Panc1 (cell line): ENCODE results near the gene TMEM175. TPM values are rescaled to one million over a fixed set of nuclear protein-coding genes. Genes with fewer than 3 reads are reported as not detected.

Experiments used
- ATAC-seq: fragments of 200-7000 bp; cut with Tn5 transposase; 2 replicates; pipeline ENCODE4 v1.9.1; 2020; ENCODE audit warnings: mild to moderate bottlenecking, moderate library complexity
- BruUV-seq: library from RNA; stranded (reverse); fragments of 400-500 nt; replicated peaks from 2 replicates; lab custom pipeline; 2021; lab: Mats Ljungman, UMichigan
- CTCF ChIA-PET: fragments of 300-600 bp; sonication (Branson Sonifier 250); formaldehyde crosslinking; loops from one replicate; lab custom pipeline; 2022; ENCODE audit warnings: antibody characterized with exemption; lab: Charles Lee
- POLR2A ChIA-PET: fragments of 300-600 bp; sonication (Branson Sonifier 250); formaldehyde crosslinking; loops from one replicate; lab custom pipeline; 2022; ENCODE audit warnings: antibody characterized with exemption; lab: Charles Lee
- DNase-seq: peaks from one replicate; pipeline ENCODE4 v3.0.0-alpha.2; 2010; ENCODE audit warnings: low read depth, low spot score
- H3K27ac ChIP-seq: 2 replicates; pipeline ENCODE4 v1.5.1; 2011; ENCODE audit warnings: mild to moderate bottlenecking, low read length, inconsistent platforms
- H3K27me3 ChIP-seq: fragments of 200-500 bp; sonication (Bioruptor generic); 2 replicates; pipeline ENCODE4 v1.6.0; 2014; ENCODE audit warnings: low read length, inconsistent platforms; ENCODE audit not compliant: control insufficient read depth, insufficient read depth
- H3K36me3 ChIP-seq: fragments of 200-500 bp; sonication (Bioruptor generic); 2 replicates; pipeline ENCODE4 v1.5.1; 2014; ENCODE audit warnings: inconsistent platforms, mild to moderate bottlenecking, low read length, moderate library complexity; ENCODE audit not compliant: control insufficient read depth, insufficient read depth
- H3K4me1 ChIP-seq: 2 replicates; pipeline ENCODE4 v1.5.1; 2011; ENCODE audit warnings: inconsistent platforms, mild to moderate bottlenecking, low read length, moderate library complexity; ENCODE audit not compliant: control insufficient read depth, insufficient read depth
- H3K4me3 ChIP-seq, 2 experiments: 2 replicates each; pipeline ENCODE4 v1.5.1; 2011 to 2012; ENCODE audit warnings: low read depth in 2 of 2, low read length in 2 of 2, mild to moderate bottlenecking in 2 of 2, inconsistent platforms in 1 of 2, moderate library complexity in 1 of 2
- H3K9me3 ChIP-seq: fragments of 200-500 bp; sonication (Bioruptor generic); 2 replicates; pipeline ENCODE4 v1.5.1; 2014; ENCODE audit warnings: low read depth, mild to moderate bottlenecking, inconsistent platforms, low read length, moderate library complexity; ENCODE audit not compliant: control insufficient read depth, insufficient read depth
- CTCF ChIP-seq: fragments of 450-650 bp; IDR thresholded peaks from 2 replicates; pipeline ENCODE4 v1.5.1; 2017; ENCODE audit warnings: mild to moderate bottlenecking
- POLR2AphosphoS5 ChIP-seq: IDR thresholded peaks from 2 replicates; pipeline ENCODE4 v1.6.1; 2012; ENCODE audit warnings: mild to moderate bottlenecking, low read depth, low read length, moderate library complexity
- REST ChIP-seq, 2 experiments: IDR thresholded peaks; 2 replicates each; pipeline ENCODE4 v1.6.1; 2011 to 2012; ENCODE audit warnings: low read depth in 2 of 2, control low read depth in 1 of 2, low read length in 1 of 2, mild to moderate bottlenecking in 1 of 2, moderate library complexity in 1 of 2; ENCODE audit not compliant: insufficient read depth in 1 of 2
- SIN3A ChIP-seq: IDR thresholded peaks from 2 replicates; pipeline ENCODE4 v1.6.1; 2012; ENCODE audit warnings: low read depth, mild to moderate bottlenecking, low read length, moderate library complexity, borderline replicate concordance; ENCODE audit not compliant: insufficient read depth
- TCF7L2 ChIP-seq: IDR thresholded peaks from 2 replicates; pipeline ENCODE4 v1.6.1; 2011; ENCODE audit warnings: mild to moderate bottlenecking, low read depth, low read length, inconsistent platforms
- in situ Hi-C: cut with HindIII; loops from 2 replicates; pipeline ENCODE4 v1.10.0; 2016; ENCODE audit warnings: low sequenced_read_pairs, low pct_unique_long_range_greater_than_20kb
- intact Hi-C: fragments of 100-400 bp; cut with micrococcal nuclease; formaldehyde crosslinking; loops from one replicate; pipeline ENCODE4 v1.10.0; 2022; ENCODE audit not compliant: unreplicated experiment
- total RNA-seq: library from RNA; stranded (reverse); gene quantifications from one replicate; pipeline ENCODE4 v1.2.1, GENCODE V29; 2021; ENCODE audit not compliant: unreplicated experiment

The TMEM175 gene
- total RNA-seq, 1 experiment from 2014 or later, result 21.8 TPM

- ChIA-PET CTCF (no interaction called here), POLR2A (no interaction called here)
- intact Hi-C loops (no loop called here), in situ Hi-C loops (no loop called here)
- Histone ChIP-seq H3K9me3 (no peaks in the 10 kb centered on the region), H3K4me1 (no peaks in the 10 kb centered on the region), H3K27ac (no peak overlapping the region), H3K36me3 (no peaks in the 10 kb centered on the region), H3K4me3 (no peak overlapping the region), H3K27me3 (no peaks in the 10 kb centered on the region)
- ATAC-seq (no peak), DNase-seq (no peak)
- BruUV-seq, result no TSS peak
- no peak for TF ChIP-seq POLR2AphosphoS5
Measured at GRCh38 chr4:949656-950055, 17.4 kb downstream of the TMEM175 start.

- H3K27me3 ChIP-seq, result no peaks in the 10 kb centered on the region
- TF ChIP-seq POLR2AphosphoS5 (no peak), TCF7L2 (no peak), CTCF (no peak), REST (IDR thresholded peaks at IDR 0.05; ENCODE audit: insufficient read depth in 1 of 2, low read depth in 2 of 2, low read length in 1 of 2) (no peak), SIN3A (no peak)
- no peaks in the 10 kb centered on the region for H3K4me1 ChIP-seq
- intact Hi-C loops (no loop called here), in situ Hi-C loops (no loop called here)
- H3K36me3 ChIP-seq, result no peaks in the 10 kb centered on the region
- ATAC-seq (no peak), DNase-seq (no peak)
- no peak overlapping the region for H3K27ac ChIP-seq
- ChIA-PET CTCF (no interaction called here), POLR2A (interaction anchor here (0.6 kb wide), 1 partner anchor 14 kb away, joined by 4 read pairs; no protein-coding TSS in a partner anchor)
- no peaks in the 10 kb centered on the region for H3K9me3 ChIP-seq
- no TSS peak for BruUV-seq
- H3K4me3 ChIP-seq, result no peak overlapping the region
Measured at GRCh38 chr4:950136-951020, 18.1 kb downstream of the TMEM175 start.

GRCh38 chr4:951186-951585, 18.9 kb downstream of the TMEM175 start:
- ChIA-PET CTCF (no interaction called here), POLR2A (interaction anchor here (0.6 kb wide), 1 partner anchor 15 kb away, joined by 4 read pairs; no protein-coding TSS in a partner anchor)
- Histone ChIP-seq H3K4me1 (no peaks in the 10 kb centered on the region), H3K27me3 (no peaks in the 10 kb centered on the region), H3K36me3 (no peaks in the 10 kb centered on the region), H3K4me3 (no peak overlapping the region), H3K9me3 (no peaks in the 10 kb centered on the region), H3K27ac (no peak overlapping the region)
- ATAC-seq (no peak), DNase-seq (no peak)
- BruUV-seq, result no TSS peak
- intact Hi-C loops (no loop called here), in situ Hi-C loops (no loop called here)
- TF ChIP-seq SIN3A, result no peak
- no peak for TF ChIP-seq TCF7L2
- no peak for TF ChIP-seq REST (IDR thresholded peaks at IDR 0.05; ENCODE audit: insufficient read depth in 1 of 2, low read depth in 2 of 2, low read length in 1 of 2)
- TF ChIP-seq POLR2AphosphoS5, result no peak
- no peak for TF ChIP-seq CTCF
